Mammary epithelial cell (primary cell): ENCODE measurements around the gene FOXN4.
A peak's percentile ranks its signal among the peaks of the same experiment; 100 is the strongest.

Experiments
- CTCF ChIP-seq, 2 donors: IDR thresholded peaks in 1 of 2; conservative IDR thresholded peaks in 1 of 2; 2 replicates each; pipeline ENCODE4 v1.5.1; 2011 to 2012; ENCODE audit warnings: inconsistent platforms in 2 of 2, low read length in 2 of 2, mild to moderate bottlenecking in 2 of 2, control low read depth in 1 of 2, low read depth in 1 of 2; ENCODE audit not compliant: insufficient read depth in 1 of 2; ENCODE audit errors: extremely low read depth in 1 of 2
- EZH2 ChIP-seq: IDR thresholded peaks from 2 replicates; pipeline ENCODE4 v1.6.1; 2012; ENCODE audit warnings: low read length, inconsistent platforms, borderline replicate concordance

- TF ChIP-seq CTCF (conservative IDR thresholded peaks at IDR 0.05 in 1 of 2, IDR thresholded peaks at IDR 0.05 in 1 of 2; ENCODE audit: extremely low read depth in 1 of 2, insufficient read depth in 1 of 2, low read depth in 1 of 2, low read length in 2 of 2) = peak in 1 of 2 donors; percentile 23
- no peak for TF ChIP-seq EZH2
Observed at GRCh38 chr12:109255377-109255776, 53.7 kb downstream of the FOXN4 start.
